ENCODE results near the gene RNF19B.

RNF19B gene

GRCh38 chr1:32900956-32901822, 63.4 kb downstream of the RNF19B start, which contains the start of gene TMEM54:
TSS of gene TMEM54 (minus strand) at chr1:32901389. CDS start at chr1:32901238, 151 bp downstream.
- no peak for TF ChIP-seq ZNF274 (IDR thresholded peaks at IDR 0.05; ENCODE audit: low read depth, low read length)

DNA sequence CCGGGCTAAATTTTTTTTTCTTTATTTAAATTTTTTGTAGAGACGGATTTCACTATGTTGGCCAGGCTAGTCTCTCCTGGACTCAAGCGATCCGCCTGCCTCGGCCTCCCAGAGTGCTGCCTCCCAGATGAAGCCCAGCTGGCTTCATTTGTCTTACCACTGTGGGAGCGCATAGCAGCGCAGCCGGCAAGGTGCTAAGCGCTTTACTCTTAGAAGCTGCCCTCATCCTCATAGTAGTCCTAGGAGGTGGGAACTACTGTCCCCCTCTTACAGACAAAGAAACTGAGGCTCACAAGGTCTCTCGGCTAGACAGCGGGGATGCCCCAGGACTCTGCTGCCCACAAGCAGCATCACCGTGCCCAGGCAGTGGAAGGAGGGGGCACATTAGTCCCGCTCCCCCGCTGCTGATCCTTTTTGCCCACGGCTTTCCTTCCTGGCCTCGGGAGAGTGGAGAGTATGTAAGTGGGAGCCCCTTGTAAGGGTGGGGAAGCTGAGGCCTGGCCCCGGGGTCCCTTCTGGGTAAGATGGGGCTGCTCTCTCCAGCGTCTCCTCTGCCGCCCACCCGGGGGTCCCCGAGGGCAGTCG, 64.1 kb downstream of the RNF19B start:
- no peak for TF ChIP-seq ZNF274 (IDR thresholded peaks at IDR 0.05; ENCODE audit: low read depth, low read length)
- H3K4me3 ChIP-seq (ENCODE audit: low read length), result no peak overlapping the region

More at GRCh38 chr1:32900956-32901822, 63.4 kb downstream of the RNF19B start, which contains the start of gene TMEM54:
- peak within 1 kb of the TSS; percentile 42; the same call in 1 of the 2 replicates for H3K4me3 ChIP-seq (ENCODE audit: low read length)

DNA sequence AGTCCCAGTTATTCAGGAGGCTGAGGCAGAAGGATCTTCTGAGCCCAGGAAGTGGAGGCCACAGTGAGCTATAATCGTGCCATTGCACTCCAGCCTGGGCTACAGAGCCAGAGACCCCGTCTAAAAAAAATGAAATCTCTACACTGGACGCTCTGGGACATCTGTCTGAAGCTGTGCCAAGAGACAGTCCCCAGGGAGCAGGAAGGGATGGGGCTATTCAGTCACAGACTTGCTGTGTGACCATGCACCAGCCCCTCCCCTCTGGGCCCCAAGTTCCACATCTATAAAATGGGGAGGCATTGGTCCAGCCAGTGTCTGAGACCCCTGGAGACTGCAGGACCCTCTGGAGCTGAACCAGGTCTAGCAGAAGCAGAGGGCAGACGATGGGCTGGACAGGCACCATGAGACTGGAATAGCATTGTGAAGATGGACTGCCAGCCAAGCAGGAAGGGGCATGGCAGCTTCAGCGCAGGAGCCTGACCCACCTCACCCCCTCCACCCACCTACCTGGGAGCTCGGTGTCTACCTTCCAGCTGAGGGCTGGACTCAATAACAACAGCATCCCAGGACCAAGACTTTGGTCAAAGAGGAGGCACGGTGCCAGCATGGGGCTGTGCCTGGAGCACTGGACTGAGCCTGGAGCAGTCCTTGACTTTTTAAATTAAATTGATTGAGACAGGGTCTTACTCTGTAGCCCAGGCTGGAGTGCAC, 64.9 kb downstream of the RNF19B start:
- H3K4me3 ChIP-seq (ENCODE audit: low read length), result no peak overlapping the region
- no peak for TF ChIP-seq ZNF274 (IDR thresholded peaks at IDR 0.05; ENCODE audit: low read depth, low read length)

DNA sequence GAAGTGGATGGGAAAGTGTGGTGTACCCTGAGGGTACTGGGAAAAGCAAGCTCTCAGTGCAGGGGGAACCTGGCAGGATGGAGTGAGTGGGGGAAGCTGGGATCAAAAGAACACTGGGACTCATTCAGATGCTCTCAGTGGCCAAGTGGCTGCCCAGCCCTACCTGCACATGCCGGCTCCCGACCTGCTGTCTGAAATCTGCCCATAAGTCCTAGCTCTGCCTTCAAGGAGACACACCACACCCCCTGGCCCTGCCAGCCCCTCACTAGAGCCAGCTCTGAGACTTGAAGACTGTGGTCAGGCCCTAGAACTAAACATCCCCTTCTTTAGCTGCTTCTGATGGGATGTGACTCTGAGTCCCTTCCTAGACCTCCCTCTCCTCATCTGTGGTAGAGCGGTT, 65.7 kb downstream of the RNF19B start:
- H3K4me3 ChIP-seq (ENCODE audit: low read length), result no peak overlapping the region
- TF ChIP-seq ZNF274 (IDR thresholded peaks at IDR 0.05; ENCODE audit: low read depth, low read length), result no peak

- H3K4me3 ChIP-seq (ENCODE audit: low read length), result no peak overlapping the region
- no peak for TF ChIP-seq ZNF274 (IDR thresholded peaks at IDR 0.05; ENCODE audit: low read depth, low read length)
Observed at GRCh38 chr1:32898056-32898455, 66.6 kb downstream of the RNF19B start.

- TF ChIP-seq ZNF274 (IDR thresholded peaks at IDR 0.05; ENCODE audit: low read depth, low read length), result no peak
- H3K4me3 ChIP-seq (ENCODE audit: low read length), result no peak overlapping the region
Observed at GRCh38 chr1:32897082-32898049, 67.2 kb downstream of the RNF19B start.

DNA sequence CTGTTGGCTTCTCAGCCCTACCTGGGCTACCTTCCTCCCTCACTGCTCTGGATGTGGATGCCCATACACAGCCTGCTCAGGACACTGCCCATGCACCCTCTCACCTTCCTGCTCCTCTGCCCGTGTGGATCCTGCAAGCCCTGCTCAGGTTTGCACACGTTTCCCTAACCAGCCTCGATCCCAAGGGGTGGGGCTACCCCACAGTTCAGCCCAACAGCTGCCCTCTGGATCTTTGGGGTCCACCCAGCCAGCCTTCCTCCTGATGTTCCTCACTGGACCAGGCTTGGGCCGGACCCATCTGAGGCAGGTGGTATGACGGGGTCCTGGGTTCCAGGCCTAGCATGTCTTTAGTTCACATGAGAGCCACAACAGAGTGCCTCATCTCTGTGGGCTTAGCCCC, 68.2 kb downstream of the RNF19B start:
- no peak for TF ChIP-seq ZNF274 (IDR thresholded peaks at IDR 0.05; ENCODE audit: low read depth, low read length)
- H3K4me3 ChIP-seq (ENCODE audit: low read length), result no peak overlapping the region

DNA sequence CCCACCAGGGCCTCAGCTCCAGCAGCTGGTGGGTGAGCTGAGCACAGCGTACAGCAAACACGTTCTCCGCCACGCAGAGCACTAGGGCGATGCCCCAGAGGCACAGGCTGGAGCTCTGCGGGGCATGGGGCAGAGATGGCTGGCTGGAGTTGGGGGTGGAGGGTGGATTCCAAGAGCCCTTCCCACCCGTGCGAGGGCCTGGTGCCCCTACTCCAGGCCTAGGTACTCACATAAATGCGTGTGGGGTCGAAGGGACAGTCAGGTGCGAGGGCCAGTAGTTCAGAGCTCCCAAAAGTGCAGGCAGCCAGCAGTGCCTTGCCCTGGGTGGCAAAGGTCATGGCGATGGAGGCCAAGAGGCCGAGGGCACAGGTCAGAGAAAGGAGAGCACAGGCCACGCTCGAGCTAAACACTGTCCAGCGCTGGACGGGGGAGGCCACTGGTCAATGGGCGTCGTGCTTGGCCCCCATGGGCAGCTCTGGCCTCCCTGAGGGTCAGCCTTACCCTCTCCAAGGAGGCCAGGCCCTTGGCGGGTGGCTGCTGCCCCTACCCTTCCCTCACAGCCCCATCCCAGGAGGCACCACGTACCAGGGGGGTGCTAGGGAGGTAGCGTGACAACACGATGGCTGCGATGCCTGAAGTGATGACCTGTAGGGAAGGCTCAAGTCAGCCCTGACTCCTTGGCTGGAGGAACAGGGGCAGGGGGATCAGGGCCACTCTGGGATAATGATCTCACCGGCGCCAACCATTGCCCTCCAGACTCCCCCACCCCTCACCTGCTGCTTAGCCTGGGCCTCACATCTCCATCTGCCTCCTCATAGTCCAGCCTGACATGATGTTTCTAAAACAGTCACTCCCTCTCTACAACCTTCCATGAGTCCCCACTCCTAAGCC, 69.0 kb downstream of the RNF19B start:
- H3K4me3 ChIP-seq (ENCODE audit: low read length), result no peak overlapping the region
- TF ChIP-seq ZNF274 (IDR thresholded peaks at IDR 0.05; ENCODE audit: low read depth, low read length), result no peak

- TF ChIP-seq ZNF274 (IDR thresholded peaks at IDR 0.05; ENCODE audit: low read depth, low read length), result no peak
Observed at GRCh38 chr1:32894681-32895080, 69.9 kb downstream of the RNF19B start.

GRCh38 chr1:32894019-32894600, 70.5 kb downstream of the RNF19B start:
- no peak for TF ChIP-seq ZNF274 (IDR thresholded peaks at IDR 0.05; ENCODE audit: low read depth, low read length)

More at GRCh38 chr1:32894681-32895080, 69.9 kb downstream of the RNF19B start:
- H3K4me3 ChIP-seq (ENCODE audit: low read length), result no peak overlapping the region

DNA sequence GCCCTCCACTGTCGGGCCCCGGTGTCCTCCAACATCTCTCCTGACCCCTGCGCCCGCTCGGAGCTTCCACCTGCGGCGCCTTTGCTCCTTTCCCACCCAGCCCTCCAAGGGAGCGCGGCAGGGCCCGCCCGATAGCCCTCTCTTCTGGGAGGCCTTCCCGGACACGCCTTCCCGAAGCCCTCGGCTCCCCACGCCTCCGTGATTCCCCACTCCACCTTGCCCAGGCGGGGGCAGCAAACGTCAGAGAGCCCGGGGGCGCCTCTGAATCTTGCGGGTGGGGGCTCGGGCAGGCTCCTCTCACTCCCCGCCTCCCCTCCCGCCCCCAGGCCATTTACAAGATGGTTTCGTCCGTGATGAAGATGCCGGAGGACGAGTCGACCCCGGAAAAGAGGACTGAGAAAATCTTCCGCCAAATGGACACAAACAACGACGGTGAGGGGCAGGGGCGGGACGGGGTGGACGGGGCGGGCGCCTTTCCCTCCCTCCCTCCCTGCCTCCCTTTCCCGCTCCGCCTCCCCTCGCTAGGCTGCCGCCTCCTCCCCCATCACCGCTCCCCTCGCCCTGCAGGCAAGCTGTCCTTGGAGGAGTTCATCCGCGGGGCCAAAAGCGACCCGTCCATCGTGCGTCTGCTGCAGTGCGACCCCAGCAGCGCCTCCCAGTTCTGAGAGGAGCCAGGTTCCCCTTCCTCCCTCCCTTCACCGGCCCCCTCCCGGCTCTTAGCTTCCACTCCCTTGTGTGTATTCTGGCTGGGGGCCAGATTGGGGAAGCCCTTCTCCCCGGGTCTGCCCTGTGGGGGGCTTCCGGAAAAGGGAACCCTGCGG, 71.2 kb downstream of the RNF19B start:
- no peak for TF ChIP-seq ZNF274 (IDR thresholded peaks at IDR 0.05; ENCODE audit: low read depth, low read length)
- H3K4me3 ChIP-seq (ENCODE audit: low read length), result no peak overlapping the region

More at GRCh38 chr1:32894019-32894600, 70.5 kb downstream of the RNF19B start:
- no peak overlapping the region for H3K4me3 ChIP-seq (ENCODE audit: low read length)

All from GM08714 (cell line).